HTR-8/SVneo (cell line): ENCODE data around the gene ONECUT1.

Source experiments
- DNase-seq: peaks from one replicate; pipeline ENCODE4 v3.0.0; 2011; ENCODE audit warnings: low spot score, mixed read lengths; ENCODE audit not compliant: insufficient read length
- FAIRE-seq: peaks from 2 replicates; lab custom pipeline; 2011; peaks lifted over from hg19 to GRCh38; lab: Jason Lieb, UNC

Gene ONECUT1

DNA sequence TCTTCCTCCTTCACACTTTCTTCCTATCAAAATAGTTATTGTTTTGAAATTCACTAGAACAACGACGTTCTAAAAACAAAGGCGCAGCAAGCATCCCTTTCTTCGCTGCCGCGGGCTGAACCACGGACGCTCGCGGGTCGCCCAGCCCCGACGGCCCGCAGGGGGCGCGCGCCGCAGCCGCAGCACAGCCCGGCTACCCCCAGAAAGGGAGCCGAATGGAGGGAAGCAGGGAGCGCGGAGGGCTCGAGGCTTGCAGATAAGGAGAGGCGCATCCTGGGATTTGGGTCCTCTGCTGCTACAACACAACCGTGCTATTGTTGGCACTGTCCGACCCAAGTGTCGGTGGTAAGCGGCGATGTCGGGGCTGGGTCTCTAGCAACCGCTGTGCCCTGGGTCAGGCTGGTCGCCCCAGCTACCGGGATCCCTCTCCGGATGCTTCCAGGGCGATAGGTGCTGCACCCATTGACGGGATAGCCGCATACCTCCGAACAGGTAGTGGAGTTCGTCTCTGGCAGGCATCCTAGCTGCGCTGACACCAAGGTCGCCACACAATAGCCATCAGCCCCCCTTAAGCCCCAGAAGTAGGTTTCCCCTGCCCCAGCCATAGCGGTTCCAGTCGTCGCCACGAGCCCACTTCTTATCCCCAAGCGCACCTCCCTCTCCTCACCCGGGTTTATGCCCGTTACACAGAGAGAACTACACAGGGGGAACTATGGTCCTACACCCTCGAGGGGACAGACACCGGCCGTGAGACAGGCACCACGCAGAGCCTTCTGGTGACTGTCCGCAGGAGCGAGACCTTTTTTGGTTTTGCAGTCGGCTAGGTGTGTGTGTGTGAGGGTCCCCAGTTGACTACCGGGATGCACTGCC, 6.0 kb downstream of the ONECUT1 start:
- no peak for FAIRE-seq
- no peak for DNase-seq

DNA sequence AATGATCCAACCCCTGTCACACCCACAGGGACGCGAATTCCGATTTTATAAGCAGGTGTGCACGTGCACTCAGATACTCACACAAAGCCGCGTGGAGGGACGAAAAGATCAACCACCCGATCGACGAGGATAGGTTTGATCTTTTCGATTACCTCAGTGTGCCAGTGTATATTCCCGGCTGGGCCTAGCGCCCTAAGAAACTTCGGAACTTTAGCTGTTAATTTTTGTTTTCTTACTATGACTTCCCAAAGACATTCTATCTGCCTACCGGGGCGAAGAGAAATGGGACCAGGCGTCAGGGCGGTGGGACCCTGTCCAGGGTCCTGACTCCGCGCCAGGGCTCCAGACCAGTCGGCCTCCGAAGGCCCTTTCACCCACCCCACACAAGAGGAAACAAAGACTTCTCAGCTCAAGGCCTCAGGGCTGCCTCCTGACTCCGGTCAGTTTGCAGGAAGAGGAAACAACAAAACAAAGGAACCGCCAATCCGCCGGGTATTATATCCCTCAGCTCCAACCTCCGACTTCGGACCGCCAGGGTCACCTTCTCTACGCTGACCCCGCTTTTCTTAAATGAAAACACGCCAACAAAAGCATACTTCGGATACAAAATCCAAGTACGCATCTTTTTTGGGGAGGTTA, 6.8 kb downstream of the ONECUT1 start:
- FAIRE-seq (no peak), DNase-seq (no peak)

DNA sequence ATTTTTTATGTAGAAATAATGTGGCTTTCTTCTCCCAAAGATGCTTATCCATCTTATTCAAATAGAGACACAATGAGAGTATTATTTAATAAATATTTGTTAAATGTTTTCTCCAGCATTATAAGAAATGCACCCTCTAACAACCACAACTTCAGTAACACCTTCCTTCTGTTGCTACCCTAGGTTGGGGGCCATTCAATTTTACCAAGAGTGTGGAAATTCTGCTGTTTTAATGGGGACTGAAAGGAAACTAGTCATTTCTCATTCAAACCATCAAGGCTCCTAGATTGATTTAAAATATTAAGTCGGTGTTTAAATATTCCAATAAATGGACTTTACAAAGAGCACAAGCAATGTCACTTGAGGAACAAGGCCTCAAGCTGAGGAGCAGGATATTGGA, 7.6 kb downstream of the ONECUT1 start:
- DNase-seq (no peak), FAIRE-seq (no peak)

DNA sequence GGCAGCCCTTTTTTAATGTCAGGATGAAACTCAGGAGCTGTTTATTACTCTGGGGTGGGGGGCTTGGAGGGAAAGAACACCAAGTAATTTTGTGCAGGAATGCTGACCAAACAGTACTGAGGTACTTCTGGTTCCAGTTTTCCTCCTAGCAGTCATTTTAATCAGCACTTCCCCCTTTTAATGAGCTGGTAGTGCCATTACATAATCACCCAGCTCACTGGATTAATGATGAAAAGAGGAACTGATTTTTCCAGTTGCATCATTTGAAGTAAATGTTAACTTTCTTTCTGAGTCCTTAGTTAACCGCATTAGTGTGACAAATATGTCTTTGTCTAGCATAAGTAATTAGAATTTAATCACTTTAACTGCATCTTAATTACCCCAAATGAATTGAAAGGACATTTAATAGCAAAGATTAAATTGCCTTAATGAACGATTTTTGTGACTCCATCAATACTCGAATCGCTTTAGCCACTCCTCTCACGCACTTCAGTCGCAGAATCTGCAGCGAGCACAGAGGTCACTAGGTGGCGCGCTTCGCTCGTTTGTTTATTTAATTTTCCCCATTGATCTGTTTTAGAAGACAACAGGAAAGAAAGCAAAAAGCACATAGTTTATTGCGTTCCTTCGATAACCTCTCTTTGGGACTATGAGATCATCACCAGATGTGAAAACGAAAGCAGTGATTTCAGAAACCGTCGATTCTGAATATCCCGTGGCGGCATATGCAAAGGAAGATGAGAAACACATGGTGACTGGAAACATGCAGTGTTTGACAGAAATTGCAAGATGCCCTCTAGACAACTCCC, 9.8 kb downstream of the ONECUT1 start:
- FAIRE-seq (no peak), DNase-seq (peak; percentile 33)

- FAIRE-seq (no peak), DNase-seq (no peak)
Observed at GRCh38 chr15:52778457-52778856, 11.7 kb downstream of the ONECUT1 start.

GRCh38 chr15:52772766-52773165, 17.4 kb downstream of the ONECUT1 start:
- DNase-seq: no peak
- no peak for FAIRE-seq

- DNase-seq: no peak
Observed at GRCh38 chr15:52765785-52766184, 24.4 kb downstream of the ONECUT1 start.

DNA sequence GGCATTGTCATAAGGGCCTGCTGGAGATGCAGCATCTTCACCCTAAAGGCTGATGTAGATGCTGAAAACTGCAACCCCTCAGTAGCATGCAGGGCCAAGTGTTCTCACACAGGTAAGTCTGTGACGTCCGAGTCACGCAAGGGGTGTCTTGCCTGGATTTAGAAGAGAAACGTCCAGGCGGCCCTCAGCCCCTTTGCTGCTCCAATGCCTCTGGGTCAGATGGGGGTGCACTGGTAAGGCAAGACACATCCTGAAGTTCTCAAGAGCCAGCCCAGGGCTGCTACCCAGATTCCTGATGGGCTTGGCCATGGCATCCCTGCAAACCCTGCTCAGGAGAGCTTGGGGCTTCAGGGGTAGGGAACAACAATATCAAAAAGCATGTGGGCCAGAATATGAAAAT, 25.4 kb downstream of the ONECUT1 start:
- no peak for FAIRE-seq
- DNase-seq: no peak

More at GRCh38 chr15:52765785-52766184, 24.4 kb downstream of the ONECUT1 start:
- no peak for FAIRE-seq

DNA sequence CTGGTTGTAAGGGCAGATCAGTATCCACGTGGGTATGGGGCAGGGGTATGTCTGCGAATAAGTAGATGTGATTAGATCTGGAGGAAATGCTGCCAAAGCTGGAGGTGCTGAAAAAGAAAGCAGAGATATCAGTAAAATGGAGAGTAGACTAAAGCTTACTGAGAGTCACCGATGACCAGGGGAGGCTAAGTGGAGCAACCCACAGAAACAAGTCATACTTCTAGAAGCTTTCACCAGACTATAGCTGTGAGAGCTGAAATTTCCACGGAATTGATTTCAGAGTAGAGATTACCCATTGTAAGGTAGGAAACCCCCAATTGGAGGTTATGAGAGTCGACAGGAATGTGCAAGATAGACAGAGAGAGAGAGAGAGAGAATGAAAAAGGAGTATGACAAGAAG, 27.5 kb downstream of the ONECUT1 start:
- FAIRE-seq: no peak
- DNase-seq: no peak

DNA sequence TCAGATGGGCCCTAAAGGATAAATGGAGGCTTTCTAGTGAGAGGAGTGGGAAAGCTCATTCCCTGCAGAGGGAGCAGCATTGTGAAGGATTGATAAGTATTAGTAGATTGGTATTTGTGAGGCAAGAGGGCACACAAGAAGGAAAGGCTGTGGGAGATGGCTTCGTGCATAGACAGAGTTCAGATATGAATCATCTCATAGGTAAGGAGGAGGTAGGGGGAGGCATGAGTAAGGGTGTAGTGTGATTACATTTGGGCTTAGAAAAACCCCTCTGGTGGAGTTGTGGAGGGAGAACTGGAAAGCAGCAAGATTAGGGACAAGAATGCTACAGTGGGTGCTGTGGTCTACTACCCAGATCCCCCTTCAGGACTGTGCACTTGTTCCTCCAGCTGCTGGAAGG, 29.6 kb downstream of the ONECUT1 start:
- DNase-seq: no peak
- no peak for FAIRE-seq

GRCh38 chr15:52759969-52760368, 30.2 kb downstream of the ONECUT1 start:
- DNase-seq (no peak), FAIRE-seq (no peak)

DNA sequence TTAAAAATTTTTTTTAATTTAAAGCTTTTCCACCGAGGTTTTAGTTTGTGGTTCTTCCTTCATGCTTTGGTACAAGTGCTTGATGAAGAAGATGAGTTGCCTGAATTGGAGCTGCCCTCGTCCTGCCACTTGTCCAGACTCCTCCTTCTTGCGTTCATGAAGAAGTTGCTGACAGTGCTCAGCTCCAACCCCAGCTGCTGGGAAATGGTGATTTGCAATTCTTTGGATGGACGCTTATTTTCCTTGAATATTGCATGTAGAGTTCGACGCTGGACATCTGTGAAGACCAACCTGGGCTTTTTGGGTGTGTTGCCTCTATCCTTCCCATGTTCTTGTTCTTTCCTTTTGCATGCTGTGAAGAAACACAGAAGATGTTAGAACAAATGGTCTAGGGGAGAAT, 32.6 kb downstream of the ONECUT1 start:
- no peak for DNase-seq
- FAIRE-seq: no peak

DNA sequence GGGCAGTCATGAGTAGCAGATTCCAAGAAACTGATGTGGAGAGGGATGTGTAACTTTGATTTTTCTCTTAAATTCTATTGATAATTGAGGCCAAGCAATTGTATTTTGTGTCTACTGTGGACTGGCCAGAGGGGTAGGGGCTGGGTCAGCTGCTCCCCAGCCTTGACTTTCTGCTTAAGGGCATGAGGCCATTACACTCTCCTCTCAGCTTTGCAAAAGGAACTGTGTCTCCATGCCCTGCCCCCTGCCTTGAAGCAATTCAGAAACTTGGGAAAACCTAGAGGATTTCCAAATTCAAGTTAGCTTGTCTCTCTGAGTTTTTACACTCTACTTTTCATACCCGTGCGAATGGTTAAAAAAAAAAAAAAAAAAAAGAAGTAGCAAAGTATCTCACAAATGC, 38.6 kb downstream of the ONECUT1 start:
- no peak for FAIRE-seq
- DNase-seq: no peak

DNA sequence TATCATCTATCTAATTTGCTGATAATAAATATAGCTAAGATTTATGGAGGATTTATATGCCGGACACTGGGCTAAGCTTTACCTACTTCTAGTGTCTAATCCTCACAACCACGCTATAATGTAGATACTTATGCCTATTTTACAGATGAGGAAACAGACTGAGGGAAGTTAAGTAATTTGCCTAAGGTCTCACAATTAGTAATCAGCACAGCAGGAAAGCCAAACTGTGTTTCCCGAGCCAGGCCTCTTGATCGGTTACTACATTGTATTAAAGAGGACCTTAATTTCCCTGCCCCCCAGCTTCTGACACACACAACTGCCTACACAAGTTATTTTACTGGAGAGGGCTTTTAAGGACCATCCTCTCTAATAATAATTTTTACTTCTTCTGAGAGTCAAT, 40.9 kb downstream of the ONECUT1 start:
- FAIRE-seq (no peak), DNase-seq (no peak)

- DNase-seq: no peak
- FAIRE-seq: no peak
Observed at GRCh38 chr15:52746162-52746757, 43.9 kb downstream of the ONECUT1 start.

DNA sequence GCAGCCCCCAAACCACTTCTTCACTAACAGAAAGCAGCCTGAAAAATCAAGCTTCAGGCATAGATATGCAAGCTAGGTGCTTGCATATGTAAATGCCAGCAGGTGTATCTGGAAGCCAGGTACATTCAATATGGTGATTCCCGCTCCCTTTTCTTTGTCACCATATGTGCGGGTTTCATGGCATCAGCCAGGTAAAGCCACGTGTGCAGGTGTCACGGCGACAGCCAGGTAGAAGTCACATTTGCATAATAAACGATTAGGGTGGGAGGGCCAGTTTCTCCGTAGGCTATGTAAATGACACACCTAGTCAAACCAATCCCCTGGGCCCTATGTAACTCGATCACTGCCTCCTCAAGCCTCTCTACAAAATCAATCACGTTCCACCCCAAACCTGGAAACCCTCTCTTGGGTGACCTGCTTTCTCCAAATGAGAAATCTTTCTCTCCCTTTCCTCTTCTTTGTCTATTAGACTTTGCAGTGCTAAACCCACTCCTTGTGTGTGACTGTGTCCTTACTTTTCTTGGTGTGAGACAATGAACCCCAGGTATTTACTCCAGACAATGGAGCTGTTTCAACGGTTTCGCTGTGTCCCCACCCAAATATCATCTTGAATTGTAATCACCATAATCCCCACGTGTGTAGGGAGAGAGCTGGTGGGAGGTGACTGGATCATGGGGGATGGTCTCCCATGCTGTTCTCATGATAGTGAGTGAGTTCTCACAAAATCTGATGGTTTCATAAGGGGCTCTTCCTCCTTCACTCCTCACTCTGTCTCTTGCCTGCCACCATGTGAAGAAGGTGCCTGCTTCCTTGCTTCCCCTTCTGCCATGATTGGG, 44.6 kb downstream of the ONECUT1 start:
- DNase-seq: no peak
- no peak for FAIRE-seq

- DNase-seq (no peak), FAIRE-seq (no peak)
Observed at GRCh38 chr15:52738311-52738710, 51.8 kb downstream of the ONECUT1 start.

GRCh38 chr15:52737720-52738119, 52.4 kb downstream of the ONECUT1 start:
- DNase-seq (no peak), FAIRE-seq (no peak)

DNA sequence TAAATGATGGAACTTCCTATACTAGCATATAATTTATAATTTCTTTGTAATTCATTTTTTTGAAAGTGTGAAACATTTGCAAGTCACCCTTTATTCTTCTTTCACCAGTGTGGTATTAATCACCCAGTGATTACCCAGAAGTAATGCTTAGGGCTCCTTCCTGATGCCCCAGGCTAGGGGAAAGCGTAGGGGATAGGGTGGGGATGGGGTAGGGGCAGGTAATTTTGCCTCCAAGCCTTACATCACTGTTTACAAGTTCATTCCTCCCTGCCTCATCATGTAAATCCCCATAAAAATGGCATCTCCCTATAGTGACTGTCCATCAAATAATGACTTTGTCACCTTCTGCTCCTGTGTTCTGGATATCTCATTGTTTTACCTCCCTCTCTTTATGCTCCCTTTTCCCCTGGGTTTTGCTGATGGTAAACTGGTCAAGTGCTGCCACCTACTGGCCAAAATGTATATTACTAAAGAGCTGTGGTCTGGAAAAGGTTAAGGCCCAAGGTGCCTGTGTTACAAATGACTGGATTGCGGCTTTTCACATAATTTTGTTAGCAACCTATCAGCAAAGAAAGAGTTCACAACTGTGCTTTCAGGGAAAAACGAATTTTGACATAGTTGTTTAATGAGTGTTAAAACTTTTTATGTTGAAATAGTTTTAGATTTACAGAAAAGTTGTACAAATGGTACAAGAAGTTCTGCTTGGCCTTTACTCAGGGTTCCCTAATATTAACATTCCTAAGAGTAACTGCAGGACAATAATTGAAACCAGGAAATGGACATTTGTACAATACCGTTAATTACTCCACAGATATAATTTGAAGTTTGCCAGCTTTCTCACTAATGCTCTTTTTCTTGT, 54.7 kb downstream of the ONECUT1 start:
- DNase-seq (peak; percentile 66), FAIRE-seq (no peak)
